ENCODE data around the gene CYP2A7.
"Not testable (repeated sequence)": the region's sequence is repeated elsewhere in the genome, so short reads cannot be mapped to it uniquely, and the experiment has no call there.

CYP2A7 gene, protein sequence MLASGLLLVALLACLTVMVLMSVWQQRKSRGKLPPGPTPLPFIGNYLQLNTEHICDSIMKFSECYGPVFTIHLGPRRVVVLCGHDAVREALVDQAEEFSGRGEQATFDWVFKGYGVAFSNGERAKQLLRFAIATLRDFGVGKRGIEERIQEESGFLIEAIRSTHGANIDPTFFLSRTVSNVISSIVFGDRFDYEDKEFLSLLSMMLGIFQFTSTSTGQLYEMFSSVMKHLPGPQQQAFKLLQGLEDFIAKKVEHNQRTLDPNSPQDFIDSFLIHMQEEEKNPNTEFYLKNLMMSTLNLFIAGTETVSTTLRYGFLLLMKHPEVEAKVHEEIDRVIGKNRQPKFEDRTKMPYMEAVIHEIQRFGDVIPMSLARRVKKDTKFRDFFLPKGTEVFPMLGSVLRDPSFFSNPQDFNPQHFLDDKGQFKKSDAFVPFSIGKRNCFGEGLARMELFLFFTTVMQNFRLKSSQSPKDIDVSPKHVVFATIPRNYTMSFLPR

DNA sequence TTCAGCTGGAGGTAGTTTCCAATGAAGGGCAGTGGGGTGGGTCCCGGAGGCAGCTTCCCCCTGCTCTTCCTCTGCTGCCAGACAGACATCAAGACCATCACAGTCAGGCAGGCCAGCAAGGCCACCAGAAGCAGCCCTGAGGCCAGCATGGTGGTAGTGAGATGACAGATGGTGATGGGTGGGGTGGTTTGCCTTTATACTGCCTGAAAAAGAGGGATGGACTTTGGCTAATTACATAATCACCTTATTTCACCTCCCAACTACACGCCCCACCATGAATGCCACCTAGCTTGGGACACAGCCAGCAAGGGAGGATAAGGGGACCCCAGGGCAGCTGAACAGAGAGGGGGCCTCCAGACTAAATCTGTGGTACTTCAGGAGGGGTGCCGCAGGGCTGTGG, at the start of gene CYP2A7:
CYP2A7 (minus strand) TSS at position 170 of the 400 bp plus-strand sequence; CDS start at position 149, 21 bp downstream.
- not testable (repeated sequence) for DNase-seq

DNA sequence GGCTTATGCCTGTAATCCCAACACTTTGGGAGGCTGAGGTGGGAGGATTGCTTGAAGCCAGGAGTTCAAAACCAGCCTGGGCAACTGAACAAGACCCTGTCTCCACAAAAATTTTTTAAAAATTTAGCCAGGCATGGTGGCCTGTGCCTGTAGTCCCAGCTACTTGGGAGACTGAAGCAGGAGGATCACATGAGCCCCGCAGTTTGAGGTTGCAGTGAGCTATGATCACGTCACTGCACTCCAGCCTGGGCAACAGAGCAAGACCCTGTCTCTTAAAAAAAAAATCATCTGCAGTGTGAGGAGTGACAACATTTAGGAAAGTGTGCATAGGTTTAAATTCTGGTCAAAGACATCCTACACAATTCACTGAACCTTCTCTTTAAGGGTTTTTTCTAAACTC, 48.8 kb upstream of the CYP2A7 start:
- not testable (repeated sequence) for DNase-seq

DNA sequence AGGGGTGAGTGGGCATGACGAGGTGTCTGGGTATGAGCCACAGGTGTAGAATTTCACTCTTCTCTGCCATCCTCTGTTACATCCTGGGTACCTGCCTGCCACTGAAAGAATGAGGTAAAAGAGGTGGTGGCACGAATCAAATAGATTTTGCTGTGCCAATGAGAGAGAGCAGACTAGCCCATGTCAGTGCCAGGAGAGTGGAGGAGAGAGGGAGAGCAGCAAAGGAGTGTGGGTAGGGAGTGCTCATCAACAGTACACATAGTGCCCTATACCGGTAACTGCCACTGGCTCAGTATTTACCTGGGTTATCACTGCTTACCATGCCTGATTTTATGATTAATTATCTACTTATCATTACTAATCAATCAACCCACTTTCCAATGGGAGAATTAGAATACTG, 47.9 kb upstream of the CYP2A7 start:
- DNase-seq, result not testable (repeated sequence)

DNA sequence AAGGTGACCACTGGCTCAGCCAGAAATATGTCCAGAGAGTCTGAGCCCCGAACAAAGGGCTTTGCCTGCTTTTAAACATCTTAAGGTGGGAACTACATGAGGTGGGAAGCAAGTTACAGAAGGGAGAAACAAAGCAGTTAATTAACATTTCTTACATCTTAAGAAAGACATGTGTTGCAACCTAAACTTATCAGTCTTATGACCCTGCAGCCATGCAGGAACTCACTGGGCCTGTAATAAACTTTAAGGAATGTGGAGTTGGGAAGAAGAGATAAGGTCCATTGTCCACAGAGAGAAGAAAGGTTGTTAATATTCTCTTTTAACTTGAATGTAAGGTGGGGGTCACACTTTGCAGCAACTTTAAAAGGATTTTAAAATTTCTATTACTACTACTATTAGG, 46.8 kb upstream of the CYP2A7 start:
- no peak for DNase-seq

DNA sequence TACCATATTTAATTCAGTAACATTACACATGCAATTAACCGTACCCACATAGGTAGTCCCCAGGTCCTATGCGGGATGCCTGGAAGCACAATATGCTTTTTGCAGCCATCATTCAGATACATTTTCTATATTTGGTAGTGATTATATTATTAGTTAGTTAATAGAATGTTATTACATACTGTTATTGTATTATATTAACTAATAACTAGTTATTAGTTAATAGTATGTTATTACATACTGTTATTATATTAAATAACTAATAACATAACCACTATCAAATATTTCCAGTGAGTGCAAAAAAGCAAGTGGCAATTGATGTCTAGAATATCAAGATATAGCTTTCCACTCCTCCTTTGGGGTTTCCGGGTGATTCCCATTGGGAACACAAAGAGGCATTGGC, 45.5 kb upstream of the CYP2A7 start:
- no peak for DNase-seq

DNA sequence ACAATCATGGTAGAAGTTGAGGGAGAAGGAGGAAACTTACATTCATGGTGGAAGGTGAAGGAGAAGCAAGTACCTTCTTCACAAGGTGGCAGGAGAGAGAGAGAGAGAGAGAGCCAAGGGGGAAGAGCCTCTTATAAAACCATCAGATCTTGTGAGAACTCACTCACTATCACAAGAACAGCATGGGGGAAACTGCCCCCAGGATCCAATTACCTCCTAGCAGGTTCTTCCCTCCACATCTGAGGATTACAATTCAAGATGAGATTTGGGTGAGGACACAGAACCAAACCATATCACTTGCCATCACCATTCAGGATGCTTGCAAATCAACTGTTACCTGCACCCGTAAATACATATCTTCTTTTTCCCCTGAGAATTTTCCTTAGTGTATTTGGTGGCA, 44.2 kb upstream of the CYP2A7 start:
- DNase-seq, result not testable (repeated sequence)

DNA sequence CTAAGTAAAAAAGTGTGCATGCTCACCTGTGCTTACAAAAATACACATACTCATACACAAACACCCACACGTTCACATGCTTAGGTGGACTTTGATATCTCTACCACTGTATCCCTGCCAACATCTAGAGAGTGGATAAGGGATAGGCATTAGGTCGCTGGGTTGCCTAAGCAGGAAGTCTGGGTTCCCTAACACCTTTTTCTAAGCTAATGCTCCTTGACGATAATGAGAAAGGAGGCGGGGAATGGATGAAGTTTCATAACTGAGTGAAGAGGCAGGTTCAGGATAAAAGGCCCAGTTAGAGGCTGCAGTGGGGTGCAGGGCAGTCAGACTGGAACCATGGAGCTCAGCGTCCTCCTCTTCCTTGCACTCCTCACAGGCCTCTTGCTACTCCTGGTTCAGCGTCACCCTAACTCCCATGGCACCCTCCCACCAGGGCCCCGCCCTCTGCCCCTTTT, 41.9 kb upstream of the CYP2A7 start:
- no peak for DNase-seq

DNA sequence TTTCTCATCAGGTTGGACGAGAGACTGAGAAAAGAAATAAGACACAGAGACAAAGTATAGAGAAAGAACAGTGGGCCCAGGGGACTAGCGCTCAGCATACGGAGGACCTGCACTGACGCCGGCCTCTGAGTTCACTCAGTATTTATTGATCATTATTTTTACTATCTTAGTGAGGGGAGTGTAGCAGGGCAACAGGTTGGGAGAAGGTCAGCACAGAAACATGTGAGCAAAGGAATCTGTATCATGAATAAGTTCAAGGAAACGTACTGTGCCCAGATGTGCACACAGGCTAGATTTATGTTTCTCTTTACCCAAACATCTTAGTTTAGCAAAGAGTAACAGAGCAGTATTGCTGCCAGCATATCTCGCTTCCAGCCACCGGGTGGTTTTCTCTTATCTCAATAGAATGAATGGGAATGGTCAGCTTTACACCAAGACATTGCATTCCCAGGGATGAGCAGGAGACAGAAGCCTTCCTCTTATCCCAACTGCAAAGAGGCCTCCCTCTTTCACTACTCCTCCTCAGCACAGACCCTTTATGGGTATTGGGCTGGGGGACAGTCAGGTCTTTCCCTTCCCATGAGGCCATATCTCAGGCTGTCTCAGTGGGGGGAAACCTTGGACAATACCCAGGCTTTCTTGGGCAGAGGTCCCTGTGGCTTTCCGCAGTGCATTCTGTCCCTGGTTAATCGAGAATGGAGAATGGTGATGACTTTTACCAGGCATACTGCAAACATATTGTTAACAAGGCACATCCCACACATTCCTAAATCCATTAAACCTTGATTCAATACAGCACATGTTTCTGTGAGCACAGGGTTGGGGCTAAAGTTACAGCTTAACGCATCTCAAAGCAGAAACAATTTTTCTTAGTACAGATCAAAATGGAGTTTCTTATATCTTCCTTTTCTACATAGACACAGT, 40.5 kb upstream of the CYP2A7 start:
- not testable (repeated sequence) for DNase-seq

DNA sequence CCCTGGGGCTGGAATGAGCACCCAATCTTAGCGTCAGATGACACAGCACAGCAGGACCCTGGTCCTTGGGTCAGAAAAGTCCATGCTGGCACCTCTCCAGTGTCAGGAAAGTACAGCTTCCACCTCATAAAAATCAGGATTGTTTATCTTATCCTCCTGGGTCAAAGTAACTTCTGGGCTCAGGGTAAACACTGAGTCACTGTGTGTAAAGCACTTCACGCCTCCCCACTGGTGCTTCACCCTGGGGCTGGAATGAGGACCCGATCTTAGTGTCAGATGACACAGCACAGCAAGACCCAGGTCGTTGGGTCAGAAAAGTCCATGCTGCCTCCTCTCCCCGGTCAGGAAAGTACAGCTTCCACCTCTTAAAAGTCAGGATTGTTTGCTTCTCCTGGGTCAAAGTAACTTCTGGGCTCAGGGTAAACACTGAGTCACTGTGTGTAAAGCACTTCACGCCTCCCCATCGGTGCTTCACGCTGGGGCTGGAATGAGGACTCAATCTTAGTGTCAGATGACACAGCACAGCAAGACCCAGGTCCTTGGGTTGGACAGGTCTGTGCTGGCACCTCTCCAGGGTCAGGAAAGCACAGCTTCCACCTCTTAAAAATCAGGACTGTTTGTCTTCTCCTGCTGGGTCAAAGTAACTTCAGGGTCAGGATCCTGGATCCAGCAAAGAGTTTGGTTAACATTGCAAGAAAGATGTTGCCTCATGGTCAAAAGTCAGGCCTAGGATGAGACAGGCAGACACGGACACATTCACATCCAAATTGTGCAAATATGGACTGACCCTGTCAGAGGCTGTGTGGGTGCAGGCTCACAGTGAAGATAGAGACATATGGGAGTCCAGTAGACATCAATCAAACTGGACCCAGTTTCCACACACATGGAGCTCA, 39.2 kb upstream of the CYP2A7 start:
- DNase-seq, result no peak

DNA sequence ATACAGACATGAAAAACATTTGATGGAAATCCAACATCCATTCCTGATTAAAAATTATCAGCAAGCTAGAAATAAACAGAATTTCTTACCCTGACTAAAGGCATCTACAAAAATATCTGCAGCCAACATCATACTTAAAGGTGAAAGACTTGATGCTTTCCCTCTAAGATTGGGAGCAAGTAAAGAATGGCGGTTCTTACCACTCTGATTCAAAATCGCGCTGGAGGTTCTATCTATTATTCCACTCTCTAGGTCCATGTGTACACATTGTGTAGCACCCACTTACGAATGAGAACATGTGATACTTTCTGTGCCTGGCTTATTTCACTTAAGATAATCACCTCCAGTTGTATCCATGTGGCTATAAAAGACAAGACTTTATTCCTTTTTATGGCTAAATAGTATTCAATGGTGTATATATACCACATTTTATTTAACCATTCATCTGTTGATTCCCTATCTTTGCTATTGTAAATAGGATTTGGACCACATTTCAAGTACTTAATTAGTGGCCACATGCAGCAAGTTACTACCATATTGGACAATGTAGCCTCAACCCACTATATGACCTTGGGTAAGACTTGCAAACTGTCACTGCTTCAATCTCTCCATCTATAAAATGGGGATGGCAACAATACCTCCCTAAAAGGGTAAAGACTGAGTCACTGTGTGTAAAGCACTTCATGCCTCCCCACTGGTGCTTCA, 38.4 kb upstream of the CYP2A7 start:
- no peak for DNase-seq

DNA sequence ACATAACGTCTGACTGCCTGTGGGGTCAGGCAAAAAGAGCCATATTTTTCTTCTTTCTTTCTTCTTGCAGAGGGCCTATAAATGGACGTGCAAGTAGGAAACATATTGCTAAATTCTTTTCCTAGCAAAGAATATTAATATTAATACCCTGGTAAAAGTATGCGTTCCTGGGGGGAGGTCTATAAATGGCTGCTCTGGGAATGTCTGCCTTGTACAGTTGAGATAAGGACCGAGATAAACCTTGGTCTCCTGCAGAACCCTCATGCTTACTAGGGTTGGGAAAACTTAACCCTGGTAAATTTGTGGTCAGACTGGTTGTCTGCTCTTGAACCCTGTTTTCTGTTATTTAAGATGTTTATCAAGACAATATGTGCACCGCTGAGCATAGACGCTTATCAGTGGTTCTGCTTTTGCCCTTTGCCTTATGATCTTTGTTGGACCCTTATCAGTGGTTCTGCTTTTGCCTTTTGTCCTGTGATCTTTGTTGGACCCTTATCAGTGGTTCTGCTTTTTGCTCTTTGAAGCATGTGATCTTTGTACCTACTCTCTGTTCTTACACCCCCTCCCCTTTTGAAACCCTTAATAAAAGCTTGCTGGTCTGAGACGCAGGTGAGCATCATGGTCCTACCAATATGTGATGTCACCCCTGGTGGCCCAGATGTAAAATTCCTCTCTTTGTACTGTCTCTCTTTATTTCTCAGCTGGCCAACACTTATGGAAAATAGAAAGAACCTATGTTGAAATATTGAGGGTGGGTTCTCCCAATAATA, 37.7 kb upstream of the CYP2A7 start:
- DNase-seq, result not testable (repeated sequence)

DNA sequence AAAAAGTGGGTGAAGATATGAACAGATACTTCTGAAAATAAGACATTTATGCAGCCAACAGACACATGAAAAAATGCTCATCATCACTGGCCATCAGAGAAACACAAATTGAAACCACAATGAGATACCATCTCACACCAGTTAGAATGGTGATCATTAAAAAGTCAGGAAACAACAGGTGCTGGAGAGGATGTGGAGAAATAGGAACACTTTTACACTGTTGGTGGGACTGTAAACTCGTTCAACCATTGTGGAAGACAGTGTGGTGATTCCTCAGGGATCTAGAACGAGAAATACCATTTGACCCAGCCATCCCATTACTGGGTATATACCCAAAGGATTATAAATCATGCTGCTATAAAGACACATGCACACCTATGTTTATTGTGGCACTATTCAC, 36.3 kb upstream of the CYP2A7 start:
- not testable (repeated sequence) for DNase-seq

DNA sequence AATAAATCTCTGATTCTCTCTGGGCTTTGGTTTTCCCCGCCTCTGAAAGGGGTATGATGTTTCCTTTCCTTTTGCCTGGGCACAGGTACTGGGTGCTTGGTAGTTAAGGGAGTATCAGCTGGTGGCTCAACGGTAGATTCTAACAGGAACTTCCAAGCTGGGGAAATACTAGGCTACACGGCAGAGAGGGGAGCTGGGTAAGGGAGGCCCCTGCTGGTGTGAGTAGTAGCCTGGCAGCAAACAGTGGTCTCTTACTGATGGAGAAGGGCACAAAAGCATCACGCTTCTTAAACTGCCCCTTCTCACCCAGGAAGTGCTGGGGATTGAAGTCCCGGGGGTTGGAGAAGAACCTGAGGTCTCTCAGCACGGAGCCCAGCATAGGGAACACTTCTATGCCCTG, 26.9 kb upstream of the CYP2A7 start:
- peak; percentile 39 for DNase-seq

DNA sequence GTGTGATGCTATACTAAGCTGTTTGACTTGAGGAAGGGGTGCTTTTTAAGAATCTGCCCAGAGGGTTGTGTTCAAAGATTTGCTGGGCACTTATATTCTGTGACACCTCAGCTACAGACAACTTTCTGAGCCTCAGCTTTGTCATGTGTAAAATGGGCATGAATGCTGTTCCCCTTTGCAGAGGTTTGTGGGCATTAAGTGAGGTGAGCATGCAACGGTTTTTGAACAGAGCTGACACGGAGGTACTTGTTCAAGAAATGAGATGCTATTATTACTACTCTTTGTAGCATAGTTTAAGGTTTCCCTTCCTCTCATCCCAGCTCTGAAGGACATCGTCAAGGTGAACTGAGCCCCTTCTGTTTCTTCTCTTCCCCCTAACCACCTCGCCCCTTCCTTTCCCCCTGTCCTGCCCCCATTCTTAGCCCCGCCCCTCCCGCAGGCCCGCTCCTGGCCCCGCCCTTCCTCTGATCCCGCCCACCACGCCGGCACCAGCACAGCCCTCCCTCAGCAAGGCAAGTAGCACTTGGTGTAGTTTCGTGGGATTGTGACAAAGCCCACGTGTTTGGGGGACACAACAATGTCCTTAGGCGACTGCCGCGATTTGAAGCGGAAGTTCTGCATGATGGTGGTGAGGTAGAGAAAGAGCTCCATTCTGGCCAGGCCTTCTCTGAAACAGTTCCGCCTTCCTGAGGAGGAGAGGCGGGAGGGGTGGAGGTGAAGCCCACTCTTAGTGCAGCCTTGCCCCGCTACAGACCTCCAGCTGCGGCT, 26.1 kb upstream of the CYP2A7 start:
- peak; percentile 49 for DNase-seq

DNA sequence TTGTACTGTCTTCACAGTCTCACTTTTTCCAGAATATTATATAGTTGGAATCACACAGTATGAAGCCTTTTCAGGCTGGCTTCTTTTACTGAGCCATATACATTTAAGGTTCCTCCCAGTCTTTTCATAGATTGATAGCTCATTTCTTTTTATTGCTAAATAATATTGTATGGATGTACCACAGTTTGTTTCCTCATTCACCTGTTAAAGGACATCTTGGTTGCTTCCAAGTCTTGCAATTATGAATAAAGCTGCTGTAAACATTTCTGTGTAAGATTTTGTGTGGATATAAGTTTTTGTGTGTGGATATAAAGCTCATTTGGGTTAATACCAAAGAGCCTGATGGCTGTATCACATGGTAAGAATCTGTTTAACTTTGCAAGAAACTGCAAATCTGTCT, 24.5 kb upstream of the CYP2A7 start:
- DNase-seq, result no peak

DNA sequence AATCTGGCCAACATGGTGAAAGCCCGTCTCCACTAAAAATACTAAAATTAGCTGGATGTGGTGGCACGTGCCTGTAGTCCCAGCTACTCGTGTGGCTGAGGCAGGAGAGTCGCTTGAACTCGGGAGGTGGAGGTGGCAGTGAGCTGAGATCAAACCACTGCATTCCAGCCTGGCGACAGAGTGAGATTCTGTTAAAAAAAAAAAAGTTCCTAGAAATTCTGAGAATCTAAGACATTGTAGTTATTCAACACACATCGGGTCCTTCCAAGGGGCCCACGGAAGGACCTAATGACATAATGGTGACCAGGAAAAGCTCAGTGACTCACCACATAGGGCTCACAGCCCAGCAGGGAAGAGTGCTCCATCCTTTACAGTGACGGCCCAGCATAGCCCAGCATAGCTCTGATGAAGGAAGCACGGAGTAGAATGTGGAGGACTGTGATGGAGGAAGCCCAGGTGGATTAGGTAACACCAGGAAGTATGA, 22.7 kb upstream of the CYP2A7 start:
- not testable (repeated sequence) for DNase-seq

DNA sequence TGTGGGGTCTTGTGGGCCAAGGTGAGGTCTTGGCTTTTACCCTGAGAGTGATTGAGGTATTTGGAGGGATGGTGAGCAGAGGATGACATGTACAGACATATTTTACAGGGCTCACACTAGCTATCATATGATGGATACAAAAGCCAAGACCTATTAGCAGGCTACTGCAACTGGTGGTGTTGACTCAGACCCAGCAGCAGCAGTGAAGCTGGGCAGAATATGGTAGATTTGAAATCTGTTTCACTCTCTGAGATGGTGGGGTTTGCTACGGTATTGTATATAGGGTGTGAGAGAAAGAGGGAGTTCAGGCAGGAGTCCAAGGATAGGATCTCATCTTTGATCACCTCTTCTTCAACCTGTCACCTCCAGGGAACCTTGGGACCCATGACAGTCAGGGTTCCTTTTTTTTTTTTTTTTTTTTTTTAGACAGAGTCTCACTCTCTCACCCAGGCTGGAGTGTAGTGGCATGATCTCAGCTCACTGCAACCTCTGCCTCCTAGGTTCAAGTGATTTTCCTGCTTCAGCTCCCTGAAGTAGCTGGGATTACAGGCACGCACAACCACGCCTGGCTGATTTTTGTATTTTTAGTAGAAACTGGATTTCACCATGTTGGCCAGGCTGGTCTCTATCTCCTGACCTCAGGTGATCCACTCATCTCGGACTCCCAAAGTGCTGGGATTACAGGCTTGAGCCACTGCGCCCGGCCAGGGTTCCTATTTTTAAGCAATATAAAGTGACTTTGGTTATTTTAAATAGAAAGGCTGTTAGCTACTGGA, 20.1 kb upstream of the CYP2A7 start:
- not testable (repeated sequence) for DNase-seq

DNA sequence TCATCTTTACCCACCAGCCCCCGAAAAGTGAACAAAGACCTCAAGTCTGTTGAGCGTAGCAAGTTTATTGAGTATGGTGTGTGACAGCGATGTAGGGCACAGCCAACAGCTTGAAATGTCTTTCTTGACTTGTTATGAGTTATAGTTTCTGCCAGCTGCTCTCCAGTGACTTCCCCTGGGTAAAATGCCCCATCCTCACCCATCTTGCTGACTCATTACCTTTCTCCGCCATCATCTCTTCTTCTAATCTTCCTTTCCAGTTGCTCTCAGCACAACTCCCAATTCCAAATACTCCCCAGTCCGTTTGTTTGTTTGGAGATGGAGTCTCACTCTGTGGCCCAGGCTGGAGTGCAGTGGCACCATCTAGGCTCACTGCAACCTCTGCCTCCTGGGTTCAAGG, 18.5 kb upstream of the CYP2A7 start:
- DNase-seq, result not testable (repeated sequence)

DNA sequence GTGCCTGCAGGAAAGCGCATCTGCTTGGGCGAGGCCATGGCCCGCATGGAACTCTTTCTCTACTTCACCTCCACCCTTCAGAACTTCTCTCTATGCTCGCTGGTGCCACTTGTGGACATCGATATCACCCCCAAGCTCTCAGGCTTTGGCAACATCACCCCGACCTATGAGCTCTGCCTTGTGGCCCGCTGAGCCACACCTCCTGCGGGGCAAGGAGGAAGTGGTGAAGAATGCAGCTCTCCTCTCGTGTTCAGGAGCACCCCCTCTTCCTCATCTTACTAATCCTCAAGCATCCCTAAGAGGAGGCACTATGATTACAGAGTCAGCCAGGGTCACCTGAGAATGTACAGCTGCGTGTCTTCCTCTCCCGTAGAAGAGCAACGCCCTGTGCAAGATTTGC, 17.9 kb upstream of the CYP2A7 start:
- DNase-seq, result peak; percentile 33
